ENCODE results near the gene NUCB1.
"Not testable (repeated sequence)": the region's sequence is repeated elsewhere in the genome, so short reads cannot be mapped to it uniquely, and the experiment has no call there.

The NUCB1 gene

GRCh38 chr19:48881741-48882657, 18.1 kb upstream of the NUCB1 start:
- no peak for FAIRE-seq
- TF ChIP-seq POLR2A (IDR thresholded peaks at IDR 0.05; ENCODE audit: low read depth, low read length): no peak
- no peak for DNase-seq (ENCODE audit: insufficient read length, low spot score)

- no peak for TF ChIP-seq POLR2A (IDR thresholded peaks at IDR 0.05; ENCODE audit: low read depth, low read length)
- FAIRE-seq: no peak
- no peak for DNase-seq (ENCODE audit: insufficient read length, low spot score)
Measured at GRCh38 chr19:48883726-48884125, 16.4 kb upstream of the NUCB1 start.

GRCh38 chr19:48887861-48888612, 12.1 kb upstream of the NUCB1 start:
- TF ChIP-seq POLR2A (IDR thresholded peaks at IDR 0.05; ENCODE audit: low read depth, low read length): no peak
- FAIRE-seq (no peak), DNase-seq (ENCODE audit: insufficient read length, low spot score) (no peak)

GRCh38 chr19:48889496-48889895, 10.6 kb upstream of the NUCB1 start:
- not testable (repeated sequence) for FAIRE-seq; DNase-seq (ENCODE audit: insufficient read length, low spot score)

GRCh38 chr19:48890551-48890950, 9.6 kb upstream of the NUCB1 start:
- no peak for FAIRE-seq
- no peak for DNase-seq (ENCODE audit: insufficient read length, low spot score)
- no peak for TF ChIP-seq POLR2A (IDR thresholded peaks at IDR 0.05; ENCODE audit: low read depth, low read length)

- no peak for FAIRE-seq
- no peak for TF ChIP-seq POLR2A (IDR thresholded peaks at IDR 0.05; ENCODE audit: low read depth, low read length)
- no peak for DNase-seq (ENCODE audit: insufficient read length, low spot score)
Measured at GRCh38 chr19:48895226-48895625, 4.9 kb upstream of the NUCB1 start.

GRCh38 chr19:48896191-48896720, 3.9 kb upstream of the NUCB1 start:
- no peak for TF ChIP-seq POLR2A (IDR thresholded peaks at IDR 0.05; ENCODE audit: low read depth, low read length)
- FAIRE-seq: no peak
- DNase-seq (ENCODE audit: insufficient read length, low spot score): no peak

- no peak for TF ChIP-seq POLR2A (IDR thresholded peaks at IDR 0.05; ENCODE audit: low read depth, low read length)
- no peak for DNase-seq (ENCODE audit: insufficient read length, low spot score)
Measured at GRCh38 chr19:48897181-48897580, 2.9 kb upstream of the NUCB1 start.

GRCh38 chr19:48899386-48899749, 744 bp upstream of the NUCB1 start:
- not testable (repeated sequence) for FAIRE-seq; DNase-seq (ENCODE audit: insufficient read length, low spot score)

More at GRCh38 chr19:48897181-48897580, 2.9 kb upstream of the NUCB1 start:
- FAIRE-seq: no peak

- no peak for FAIRE-seq
- no peak for TF ChIP-seq POLR2A (IDR thresholded peaks at IDR 0.05; ENCODE audit: low read depth, low read length)
- no peak for DNase-seq (ENCODE audit: insufficient read length, low spot score)
Measured at GRCh38 chr19:48900477-48901406, 630 bp downstream of the NUCB1 start.

GRCh38 chr19:48902291-48902690, 2.2 kb downstream of the NUCB1 start:
- not testable (repeated sequence) for FAIRE-seq

GRCh38 chr19:48903788-48904187, 3.7 kb downstream of the NUCB1 start:
- FAIRE-seq: not testable (repeated sequence)

More at GRCh38 chr19:48902291-48902690, 2.2 kb downstream of the NUCB1 start:
- DNase-seq (ENCODE audit: insufficient read length, low spot score): not testable (repeated sequence)

GRCh38 chr19:48905664-48906063, 5.6 kb downstream of the NUCB1 start:
- DNase-seq (ENCODE audit: insufficient read length, low spot score): no peak
- FAIRE-seq: no peak

More at GRCh38 chr19:48903788-48904187, 3.7 kb downstream of the NUCB1 start:
- DNase-seq (ENCODE audit: insufficient read length, low spot score): not testable (repeated sequence)

More at GRCh38 chr19:48905664-48906063, 5.6 kb downstream of the NUCB1 start:
- no peak for TF ChIP-seq POLR2A (IDR thresholded peaks at IDR 0.05; ENCODE audit: low read depth, low read length)
